Measurements from ENCODE around the gene MFAP5. TPM values are rescaled to one million over a fixed set of nuclear protein-coding genes. Genes with fewer than 3 reads are reported as not detected.

MFAP5 gene
- total RNA-seq, 1 experiment from 2014 or later = 0.26 TPM

GRCh38 chr12:8698132-8698851, 35.7 kb upstream of the MFAP5 start:
- H4K5ac ChIP-seq (ENCODE audit: insufficient read length, low read depth, low read length) = no peak overlapping the region
- H2BK120ac ChIP-seq (ENCODE audit: low read depth, low read length, poor library complexity, severe bottlenecking) = no peak overlapping the region
- H2AFZ ChIP-seq (ENCODE audit: low read length) = no peak overlapping the region
- H3K4me2 ChIP-seq (ENCODE audit: insufficient read depth, insufficient read length, low read length) = peak overlapping the region; percentile 69
- H3T11ph ChIP-seq (ENCODE audit: low read length) = no peak overlapping the region
- H4K91ac ChIP-seq (ENCODE audit: insufficient read length, low read depth, low read length) = no peak overlapping the region
- no peak overlapping the region for H2BK15ac ChIP-seq (ENCODE audit: low read depth, low read length)
- H3K27ac Mint-ChIP-seq = peak overlapping the region; percentile 97 to 99 (median 98)
- H2BK5ac ChIP-seq (ENCODE audit: insufficient read length, low read length) = no peak overlapping the region
- peaks cover 36 to 38% of the 10 kb centered on the region in 2 experiments for H3K4me1 Mint-ChIP-seq
- H3K23me2 ChIP-seq (ENCODE audit: insufficient read length, low read depth, low read length, poor library complexity, severe bottlenecking) = peaks cover 9% of the 10 kb centered on the region
- no peak overlapping the region for H3K56ac ChIP-seq (ENCODE audit: insufficient read length, low read depth, low read length)
- H3K23ac ChIP-seq (ENCODE audit: insufficient read length, low read depth, low read length) = no peak overlapping the region
- peak; percentile 78 for DNase-seq
- no peaks in the 10 kb centered on the region for H3K9me3 Mint-ChIP-seq
- H2AK5ac ChIP-seq (ENCODE audit: insufficient read length, low read length) = no peak overlapping the region
- H3K27me3 ChIP-seq (ENCODE audit: insufficient read depth, low read length) = no peaks in the 10 kb centered on the region
- no peaks in the 10 kb centered on the region for H3K27me3 Mint-ChIP-seq (ENCODE audit: low read depth)
- no CpG with 5 or more reads among the region's 85 CpGs for WGBS (ENCODE audit: extremely low coverage, insufficient read length, low lambda C conversion rate)
- no peak overlapping the region for H2BK12ac ChIP-seq (ENCODE audit: insufficient read length, low read depth, low read length)
- no peak overlapping the region for H2BK20ac ChIP-seq (ENCODE audit: low read depth, low read length, poor library complexity, severe bottlenecking)
- peaks cover 13 to 22% (median 15%) of the 10 kb centered on the region in 3 experiments; a peak in 6 of 7 replicates for H3K36me3 Mint-ChIP-seq (ENCODE audit: insufficient read depth in 1 of 3, low read depth in 3 of 3)
- H3K4me3 Mint-ChIP-seq = peak overlapping the region; percentile 93 to 96
- H4K8ac ChIP-seq (replicated peaks; ENCODE audit: insufficient read length, low read depth, low read length) = no peak overlapping the region
- H3K79me2 ChIP-seq (ENCODE audit: insufficient read depth, low read length) = peaks cover 22% of the 10 kb centered on the region; the same call in 1 of the 2 replicates
- H3K27ac ChIP-seq (ENCODE audit: insufficient read length, low read depth, low read length) = peak overlapping the region; percentile 16
- peak overlapping the region; percentile 93 for H3K14ac ChIP-seq (ENCODE audit: insufficient read depth, low read length)
- no peaks in the 10 kb centered on the region for H4K20me1 ChIP-seq (ENCODE audit: control insufficient read depth, insufficient read depth, insufficient read length)
- TF ChIP-seq CTCF (conservative IDR thresholded peaks at IDR 0.05) = no peak
- H3K4ac ChIP-seq (ENCODE audit: low read depth, low read length) = no peak overlapping the region
- H3K9ac ChIP-seq (ENCODE audit: extremely low read depth, insufficient read length, low read length) = peak overlapping the region; percentile 80
- H3K4me1 ChIP-seq (ENCODE audit: insufficient read depth, low read length) = no peaks in the 10 kb centered on the region; the same call in 1 of the 2 replicates
- peak overlapping the region; percentile 92 for H3K18ac ChIP-seq (ENCODE audit: insufficient read length, low read depth, low read length)
- peaks cover 3% of the 10 kb centered on the region for H3K79me1 ChIP-seq (ENCODE audit: insufficient read depth, low read depth, low read length, poor library complexity, severe bottlenecking)
- H3K9me3 ChIP-seq (ENCODE audit: control insufficient read depth, low read depth, low read length) = no peaks in the 10 kb centered on the region
